NT2/D1 (cell line): ENCODE measurements around the gene ABCE1.
"Not testable (repeated sequence)": the region's sequence is repeated elsewhere in the genome, so short reads cannot be mapped to it uniquely, and the experiment has no call there.

Experiments used
- DNase-seq: peaks from one replicate; pipeline ENCODE4 v3.0.0-alpha.2; 2011; ENCODE audit warnings: low read depth, low spot score
- H3K27me3 ChIP-seq: 2 replicates; pipeline ENCODE4 v1.6.0; 2011; ENCODE audit warnings: mild to moderate bottlenecking; ENCODE audit not compliant: insufficient read length, insufficient read depth
- H3K36me3 ChIP-seq: 2 replicates; pipeline ENCODE4 v1.6.1; 2011; ENCODE audit warnings: mild to moderate bottlenecking, low read length, mixed read lengths; ENCODE audit not compliant: insufficient read depth, insufficient read length
- H3K4me1 ChIP-seq: 2 replicates; pipeline ENCODE4 v1.5.1; 2011; ENCODE audit not compliant: insufficient read depth, insufficient read length
- H3K4me3 ChIP-seq: 2 replicates; pipeline ENCODE4 v1.5.1; 2011; ENCODE audit warnings: low read depth; ENCODE audit not compliant: insufficient read length
- H3K9ac ChIP-seq: 2 replicates; pipeline ENCODE4 v1.6.0; 2011; ENCODE audit warnings: low read depth; ENCODE audit not compliant: insufficient read length
- H3K9me3 ChIP-seq: 2 replicates; pipeline ENCODE4 v1.5.1; 2011; ENCODE audit warnings: mild to moderate bottlenecking, low read length; ENCODE audit not compliant: insufficient read depth
- SUZ12 ChIP-seq: IDR thresholded peaks from 2 replicates; pipeline ENCODE4 v1.6.1; 2011; ENCODE audit not compliant: insufficient read length, insufficient read depth; ENCODE audit errors: extremely low read depth
- YY1 ChIP-seq: IDR thresholded peaks from 2 replicates; pipeline ENCODE4 v1.6.1; 2011; ENCODE audit not compliant: insufficient read length, insufficient read depth
- ZNF274 ChIP-seq: IDR thresholded peaks from 2 replicates; pipeline ENCODE4 v1.6.1; 2011; ENCODE audit warnings: mild to moderate bottlenecking, low read depth, low read length

The ABCE1 gene

DNA sequence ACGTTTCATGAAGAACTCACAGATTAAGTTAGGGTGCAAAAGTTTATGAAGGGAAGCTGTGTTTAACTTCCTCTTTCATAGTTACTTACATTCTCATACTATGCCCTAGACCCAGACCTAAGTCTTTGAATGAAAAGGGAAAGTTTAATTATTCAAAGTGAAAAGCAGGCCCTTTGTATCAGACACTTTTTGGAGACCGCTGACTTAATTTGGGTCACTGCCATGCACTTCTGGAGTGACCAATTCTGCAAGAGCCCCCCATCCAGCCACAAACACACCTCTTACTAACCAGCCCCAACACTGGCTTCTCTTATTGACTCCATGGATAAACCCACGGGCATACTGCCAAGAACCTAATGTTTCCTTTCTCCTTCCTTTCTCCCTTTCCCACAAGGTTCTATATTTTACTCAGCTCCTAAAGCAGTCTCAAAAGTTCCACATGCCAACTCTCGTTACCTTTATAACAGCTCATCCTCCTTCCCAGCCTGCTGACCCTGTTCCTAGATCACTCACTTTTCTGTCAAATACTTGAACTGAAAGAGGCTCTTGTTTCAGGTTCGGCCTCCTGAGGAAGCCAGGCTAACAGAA lies 34.5 kb downstream of the ABCE1 start:
- H3K4me1 ChIP-seq, result no peaks in the 10 kb centered on the region
- no peak for DNase-seq

DNA sequence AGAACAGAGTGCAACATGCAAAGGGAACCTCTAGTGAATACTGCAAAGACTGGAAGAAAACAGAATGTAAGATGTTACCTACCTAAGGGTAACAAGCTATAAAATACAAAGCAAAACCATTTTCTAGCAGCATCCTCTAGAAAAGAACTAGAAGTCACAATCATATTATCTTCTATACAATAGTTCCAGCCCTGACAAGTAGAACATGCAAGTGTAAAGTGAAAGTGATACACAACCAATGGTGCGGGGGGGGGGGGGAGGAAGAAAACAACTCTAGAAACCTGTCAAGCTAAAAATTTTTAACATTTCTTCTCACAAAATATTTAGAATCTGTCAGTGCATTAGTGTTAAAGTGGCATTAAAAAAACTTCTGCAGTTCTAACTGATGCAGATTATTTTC lies 38.1 kb downstream of the ABCE1 start:
- H3K27me3 ChIP-seq, DNase-seq, H3K4me3 ChIP-seq, H3K9me3 ChIP-seq, H3K9ac ChIP-seq, H3K4me1 ChIP-seq: not testable (repeated sequence)
- H3K36me3 ChIP-seq, result peaks cover 38% of the 10 kb centered on the region

More for the DNA sequence above, 34.5 kb downstream of the ABCE1 start:
- Histone ChIP-seq H3K9me3 (no peaks in the 10 kb centered on the region), H3K9ac (no peak overlapping the region), H3K27me3 (no peaks in the 10 kb centered on the region), H3K36me3 (peaks cover 32% of the 10 kb centered on the region), H3K4me3 (no peak overlapping the region)
- TF ChIP-seq SUZ12 (no peak), YY1 (no peak), ZNF274 (no peak)

DNA sequence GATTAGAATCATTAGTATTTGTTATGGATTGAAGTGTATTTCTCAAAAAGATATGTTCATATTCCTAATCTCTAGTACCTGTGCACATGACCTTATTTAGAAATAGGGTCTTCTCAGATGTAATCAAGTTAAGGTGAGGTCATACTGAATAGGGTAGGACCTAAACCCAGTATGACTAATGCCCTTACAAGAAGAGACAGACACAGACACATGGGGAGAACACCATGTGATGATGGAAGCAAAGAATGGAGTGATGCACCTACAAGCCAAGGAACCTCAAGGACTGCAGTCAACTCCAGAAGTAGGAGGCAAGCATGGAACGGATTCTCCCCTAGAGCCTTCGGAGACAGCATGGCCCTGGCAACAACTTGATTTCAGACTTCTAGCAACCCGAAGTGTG lies 50.9 kb downstream of the ABCE1 start:
- peaks cover 66% of the 10 kb centered on the region for H3K36me3 ChIP-seq
- DNase-seq, result no peak
- no peaks in the 10 kb centered on the region for H3K4me1 ChIP-seq
- no peaks in the 10 kb centered on the region for H3K27me3 ChIP-seq
- H3K4me3 ChIP-seq, result no peak overlapping the region
- H3K9me3 ChIP-seq, result no peaks in the 10 kb centered on the region
- H3K9ac ChIP-seq, result no peak overlapping the region
- TF ChIP-seq SUZ12, result no peak
- no peak for TF ChIP-seq ZNF274
- no peak for TF ChIP-seq YY1

DNA sequence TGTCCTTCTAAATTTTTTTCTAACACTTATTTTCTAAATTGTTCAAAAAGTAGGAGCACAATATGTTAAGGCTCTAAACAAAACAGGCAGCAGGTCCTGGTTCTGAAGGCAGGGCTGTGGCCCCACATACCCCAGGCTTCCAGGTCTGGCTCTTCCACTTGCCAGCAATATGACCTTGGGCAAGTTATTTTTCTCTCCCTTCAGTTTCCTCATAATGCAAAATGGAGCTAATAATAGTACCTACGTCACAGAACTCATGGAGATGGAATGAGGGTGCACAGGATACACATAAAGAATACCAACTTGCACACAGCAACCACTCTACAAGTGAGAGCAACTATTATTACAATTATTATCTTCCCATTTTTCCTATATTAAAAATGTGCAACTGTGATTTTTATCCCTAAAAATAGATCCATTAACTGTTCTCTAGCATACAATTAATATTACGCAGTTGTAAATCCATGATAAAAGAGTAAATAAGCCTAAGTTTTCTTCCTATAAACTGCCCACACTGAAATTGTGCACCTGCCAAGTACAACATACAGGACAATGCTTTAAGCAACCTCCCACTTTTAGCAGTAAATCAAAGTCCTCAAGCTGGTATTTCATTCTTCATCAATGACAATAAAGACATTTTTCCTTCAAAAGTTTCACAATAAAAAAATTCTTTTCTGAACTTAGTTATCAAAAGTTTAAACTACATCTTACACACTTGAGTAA lies 55.2 kb downstream of the ABCE1 start:
- DNase-seq, result no peak
- H3K9me3 ChIP-seq, result no peaks in the 10 kb centered on the region
- H3K36me3 ChIP-seq, result peaks cover 46% of the 10 kb centered on the region
- no peak overlapping the region for H3K9ac ChIP-seq
- no peak overlapping the region for H3K4me3 ChIP-seq
- H3K27me3 ChIP-seq, result no peaks in the 10 kb centered on the region
- TF ChIP-seq YY1 (no peak), SUZ12 (no peak), ZNF274 (no peak)
- H3K4me1 ChIP-seq, result no peaks in the 10 kb centered on the region

DNA sequence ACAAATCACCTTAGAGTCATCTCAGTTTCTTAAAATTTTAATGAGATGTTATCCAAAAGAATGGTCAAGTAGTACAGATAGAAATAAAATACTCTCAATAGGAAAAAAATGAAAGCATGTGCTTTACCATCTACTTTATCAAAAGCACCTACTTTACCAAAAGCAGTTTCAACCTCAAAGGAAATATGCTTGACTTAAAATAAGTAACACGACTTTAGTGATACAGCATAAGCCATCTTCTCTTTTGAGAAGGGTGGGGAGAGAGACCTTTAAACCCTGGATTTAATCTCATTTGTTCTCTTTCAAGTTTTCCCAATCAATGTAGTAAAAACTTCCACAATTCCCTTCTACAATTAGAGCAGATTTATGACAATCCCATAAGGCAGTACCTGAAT lies 55.8 kb downstream of the ABCE1 start:
- no peaks in the 10 kb centered on the region for H3K9me3 ChIP-seq
- no peaks in the 10 kb centered on the region for H3K27me3 ChIP-seq
- no peak for DNase-seq
- H3K36me3 ChIP-seq, result peaks cover 47% of the 10 kb centered on the region
- TF ChIP-seq ZNF274 (no peak), SUZ12 (no peak), YY1 (no peak)
- H3K9ac ChIP-seq, result no peak overlapping the region
- H3K4me3 ChIP-seq, result no peak overlapping the region
- no peaks in the 10 kb centered on the region for H3K4me1 ChIP-seq

DNA sequence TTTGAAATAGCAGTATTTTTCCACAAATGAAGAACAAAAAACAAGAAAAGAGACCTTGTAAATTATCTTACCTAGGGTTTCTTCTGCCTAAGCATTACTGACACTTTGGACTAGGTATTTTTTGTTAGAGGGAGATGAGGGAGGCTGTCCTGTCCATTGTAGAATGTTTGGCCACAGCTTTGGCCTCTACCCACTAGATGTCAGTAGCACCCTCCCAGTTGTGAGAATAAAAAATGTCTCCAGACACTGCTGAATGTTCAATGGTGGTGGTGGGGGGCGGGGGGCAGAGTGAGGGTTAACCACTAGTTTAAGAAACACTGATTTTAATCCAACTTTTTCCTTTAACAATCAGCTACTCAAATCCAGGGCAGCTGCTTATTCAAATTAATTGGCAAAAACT lies 56.5 kb downstream of the ABCE1 start:
- no peak for TF ChIP-seq SUZ12
- TF ChIP-seq YY1, result no peak
- TF ChIP-seq ZNF274, result no peak
- Histone ChIP-seq H3K27me3 (no peaks in the 10 kb centered on the region), H3K4me3 (no peak overlapping the region), H3K4me1 (no peaks in the 10 kb centered on the region), H3K9ac (no peak overlapping the region), H3K9me3 (no peaks in the 10 kb centered on the region), H3K36me3 (peaks cover 41% of the 10 kb centered on the region)
- no peak for DNase-seq

DNA sequence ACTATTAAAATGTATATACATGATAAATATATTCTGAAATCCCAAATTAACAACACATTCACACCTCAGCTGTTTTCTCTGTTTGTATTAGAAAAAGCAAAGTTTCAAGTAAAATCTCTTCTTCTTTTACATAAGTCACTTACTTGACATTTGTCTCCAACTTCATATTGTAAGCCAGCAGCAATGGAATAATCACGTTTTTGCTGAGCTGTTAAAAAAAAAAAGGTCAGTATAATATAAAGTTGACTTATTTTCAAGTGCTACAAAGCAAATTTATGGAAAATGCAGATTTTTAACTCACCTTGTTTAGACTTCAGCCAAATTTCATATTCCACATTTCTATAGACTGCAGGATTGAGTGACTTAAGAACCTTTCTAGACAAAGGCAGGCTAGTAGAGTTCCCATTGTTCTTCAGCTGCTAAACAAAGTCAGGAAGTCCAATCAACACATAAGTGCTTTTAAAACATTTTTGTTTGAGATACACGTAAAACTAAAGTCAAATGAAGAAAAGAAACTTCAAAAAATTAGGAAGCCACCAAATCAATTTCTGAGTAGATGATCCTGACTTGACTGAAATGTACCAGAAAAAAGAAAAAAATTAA lies 57.3 kb downstream of the ABCE1 start:
- TF ChIP-seq SUZ12 (no peak), ZNF274 (no peak), YY1 (no peak)
- peaks cover 33% of the 10 kb centered on the region for H3K36me3 ChIP-seq

More for the DNA sequence above, 57.3 kb downstream of the ABCE1 start:
- Histone ChIP-seq H3K27me3 (no peaks in the 10 kb centered on the region), H3K4me1 (no peaks in the 10 kb centered on the region), H3K9ac (no peak overlapping the region), H3K9me3 (no peaks in the 10 kb centered on the region), H3K4me3 (no peak overlapping the region)
- no peak for DNase-seq
